ENCODE data around the gene USP9X.
"Not testable (repeated sequence)": the region's sequence is repeated elsewhere in the genome, so short reads cannot be mapped to it uniquely, and the experiment has no call there.

Gene USP9X

DNA sequence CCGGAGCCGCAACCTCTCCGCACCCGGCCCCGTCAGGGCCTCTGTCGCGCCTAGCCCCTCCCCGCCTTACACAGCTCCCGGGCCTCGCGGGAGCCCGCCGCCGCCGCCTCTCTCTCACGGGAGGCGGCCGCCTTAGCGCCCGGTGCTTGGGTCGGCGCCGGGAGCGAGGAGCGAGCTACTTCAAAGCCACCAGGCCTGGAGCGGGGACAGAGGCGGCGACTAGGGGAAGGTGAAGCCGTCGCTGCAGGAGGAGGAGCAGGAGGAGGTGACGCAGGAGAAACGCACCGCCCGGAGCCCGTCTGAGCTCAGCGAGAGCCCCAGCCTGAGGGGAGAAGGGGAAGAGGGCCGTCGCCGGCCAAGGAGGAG is 250 bp downstream of the USP9X start:
- DNase-seq (ENCODE audit: low spot score): no peak

DNA sequence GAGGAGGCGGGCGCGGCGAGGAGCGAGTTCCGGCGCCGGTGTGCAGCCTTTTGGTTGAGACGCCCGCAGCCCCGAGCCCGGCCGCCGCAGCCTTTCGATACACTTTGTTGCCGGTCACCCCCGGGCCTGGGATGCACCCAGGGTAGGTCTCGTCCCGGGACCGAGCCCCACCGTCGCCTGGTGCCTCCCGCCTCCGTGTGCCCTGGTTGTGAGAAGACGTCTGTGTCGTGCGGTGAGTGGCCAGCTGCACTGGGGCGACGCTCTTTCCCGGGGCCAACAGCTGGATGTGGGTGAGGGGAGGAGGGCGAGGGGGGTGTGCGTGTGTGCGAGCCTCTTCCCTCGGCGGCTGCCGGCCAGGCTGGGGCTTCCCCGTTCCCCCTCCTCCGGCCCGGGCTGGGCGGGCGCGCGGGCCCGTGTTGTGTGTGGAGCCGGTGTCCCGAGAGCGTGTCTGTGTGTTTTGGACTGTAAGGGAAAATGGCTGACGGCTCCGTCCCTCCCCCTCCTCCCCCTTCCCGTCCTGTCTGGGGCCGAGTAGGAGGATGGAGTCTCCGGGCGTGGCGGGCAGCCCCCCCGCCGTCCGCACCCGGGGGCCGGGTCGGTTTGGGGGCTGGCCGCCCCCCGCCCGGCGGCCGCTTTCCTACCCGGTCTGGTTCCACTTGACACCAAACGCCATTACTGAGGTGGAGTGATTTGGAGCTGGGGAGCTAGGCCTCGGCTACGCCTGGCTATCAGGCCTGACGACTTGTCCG is 807 bp downstream of the USP9X start:
- peak; percentile 9 for DNase-seq (ENCODE audit: low spot score)

DNA sequence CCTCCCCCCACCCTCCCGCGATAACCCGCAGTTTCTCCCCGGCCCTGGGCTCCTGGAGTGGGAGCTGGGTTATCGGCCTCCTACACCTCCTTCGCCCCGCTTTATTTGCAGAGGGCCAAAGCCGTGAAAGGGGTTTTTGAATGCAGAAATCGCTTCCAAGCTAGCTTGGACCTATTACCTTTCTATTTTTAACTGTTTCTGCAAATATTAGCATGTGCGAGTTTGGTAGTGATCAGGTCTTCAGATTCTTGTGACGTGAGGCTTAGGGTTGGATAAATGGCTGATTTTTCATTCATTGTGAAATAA is 1.3 kb downstream of the USP9X start:
- no peak for DNase-seq (ENCODE audit: low spot score)

DNA sequence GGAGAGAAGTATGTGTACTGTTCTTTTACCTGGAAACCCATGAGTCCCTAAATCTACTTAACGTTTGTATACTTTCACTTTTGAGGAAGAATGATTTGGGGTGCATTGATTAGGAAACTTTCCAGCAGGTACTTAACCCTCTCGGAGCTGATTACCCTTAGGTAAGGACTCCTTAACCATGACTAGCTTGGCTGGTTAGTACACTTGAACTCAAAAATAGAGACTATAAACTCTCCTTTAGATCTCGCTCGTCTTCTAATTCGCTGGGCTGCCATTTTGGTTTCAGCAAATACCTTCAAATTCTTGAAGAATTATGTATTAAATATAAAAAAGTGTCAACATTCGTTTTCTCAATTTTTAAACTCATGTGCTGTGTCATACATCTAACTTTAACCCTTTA is 2.0 kb downstream of the USP9X start:
- no peak for DNase-seq (ENCODE audit: low spot score)

DNA sequence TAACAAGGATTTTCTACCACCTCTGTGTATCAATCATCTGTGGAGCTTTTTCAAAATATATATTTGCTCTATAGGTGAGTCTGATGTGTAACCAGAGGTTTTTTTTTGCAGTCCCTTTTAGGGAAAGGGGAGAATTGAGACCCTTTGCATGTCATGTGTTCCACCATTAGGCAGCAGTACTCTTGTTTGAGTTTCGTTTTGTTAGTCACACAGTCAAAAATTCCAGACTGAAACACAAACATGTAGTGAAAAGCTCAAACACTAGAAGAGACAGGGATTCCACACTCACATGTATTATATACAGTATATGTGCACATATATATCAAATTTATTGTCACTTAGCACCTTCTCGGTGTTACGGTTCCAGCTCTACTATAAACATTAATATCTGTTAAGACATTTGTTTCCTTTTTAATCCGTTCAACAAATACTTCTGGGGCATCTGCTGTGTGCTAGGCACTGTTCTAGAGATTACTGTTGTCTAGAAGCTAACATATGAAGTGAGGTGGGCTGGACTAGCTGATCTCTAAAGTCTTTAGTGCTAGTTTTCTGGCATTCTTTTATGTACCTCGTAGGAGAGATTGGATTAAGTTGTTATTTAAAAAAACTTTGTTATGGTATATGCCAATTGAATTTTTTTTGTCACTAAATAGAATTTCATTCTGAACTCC is 5.5 kb downstream of the USP9X start:
- no peak for DNase-seq (ENCODE audit: low spot score)

DNA sequence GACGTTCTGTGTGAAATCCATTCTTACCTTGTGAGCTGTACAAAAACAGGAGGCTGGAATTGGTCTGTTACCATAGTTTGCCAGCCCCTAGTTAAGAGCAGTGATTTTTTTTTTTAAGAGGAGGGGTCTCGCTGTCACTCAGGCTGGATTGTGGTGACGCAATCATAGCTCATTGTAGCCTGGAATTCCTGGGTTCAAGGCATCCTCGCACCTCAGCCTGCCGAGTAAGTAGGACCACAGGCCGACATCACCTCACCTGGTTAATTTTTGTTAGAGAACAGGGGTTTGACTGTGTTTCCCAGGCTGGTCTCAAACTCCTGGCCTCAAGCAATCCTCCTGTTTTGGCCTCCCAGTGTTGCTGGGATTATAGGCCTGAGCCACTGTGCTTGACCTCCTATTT is 7.5 kb downstream of the USP9X start:
- DNase-seq (ENCODE audit: low spot score): no peak

DNA sequence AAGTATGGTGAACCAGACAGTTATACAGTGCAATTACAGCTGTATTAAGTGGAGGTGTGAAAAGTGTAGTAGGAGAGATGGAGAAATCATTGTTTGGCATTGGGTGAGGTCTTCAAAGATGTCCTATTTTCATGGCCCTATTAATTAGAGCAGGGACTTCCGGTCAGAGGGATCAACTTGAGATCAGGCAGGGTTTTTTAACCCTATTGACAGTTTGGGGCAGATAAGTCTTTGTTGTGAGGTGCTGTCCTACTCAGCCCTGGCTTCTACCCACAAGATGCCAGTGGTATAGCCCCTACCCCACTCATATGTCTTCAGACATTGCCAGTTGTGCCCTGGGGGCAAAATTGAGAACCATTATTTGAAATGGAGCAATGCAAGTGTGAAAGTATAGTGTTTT is 9.9 kb downstream of the USP9X start:
- DNase-seq (ENCODE audit: low spot score): no peak

DNA sequence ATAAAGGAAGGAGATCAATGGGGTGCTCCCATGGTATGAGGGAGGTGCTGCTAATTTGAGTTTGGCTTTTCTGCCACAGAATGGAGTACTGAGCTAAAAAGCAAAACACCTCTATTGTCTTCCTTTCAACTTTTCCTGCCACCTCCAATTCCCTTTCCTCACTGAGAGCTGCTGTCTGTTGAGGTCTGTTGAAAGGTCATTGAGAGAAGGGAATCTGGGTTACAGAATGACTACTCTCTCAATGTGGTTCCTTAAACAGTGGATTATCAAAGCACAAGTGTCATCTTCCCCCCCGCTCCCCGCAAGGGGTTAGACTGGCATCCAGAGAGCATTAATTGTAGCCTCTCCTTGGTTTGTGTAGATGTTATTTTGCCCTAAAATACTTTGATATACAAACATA is 10.7 kb downstream of the USP9X start:
- DNase-seq (ENCODE audit: low spot score): no peak

DNA sequence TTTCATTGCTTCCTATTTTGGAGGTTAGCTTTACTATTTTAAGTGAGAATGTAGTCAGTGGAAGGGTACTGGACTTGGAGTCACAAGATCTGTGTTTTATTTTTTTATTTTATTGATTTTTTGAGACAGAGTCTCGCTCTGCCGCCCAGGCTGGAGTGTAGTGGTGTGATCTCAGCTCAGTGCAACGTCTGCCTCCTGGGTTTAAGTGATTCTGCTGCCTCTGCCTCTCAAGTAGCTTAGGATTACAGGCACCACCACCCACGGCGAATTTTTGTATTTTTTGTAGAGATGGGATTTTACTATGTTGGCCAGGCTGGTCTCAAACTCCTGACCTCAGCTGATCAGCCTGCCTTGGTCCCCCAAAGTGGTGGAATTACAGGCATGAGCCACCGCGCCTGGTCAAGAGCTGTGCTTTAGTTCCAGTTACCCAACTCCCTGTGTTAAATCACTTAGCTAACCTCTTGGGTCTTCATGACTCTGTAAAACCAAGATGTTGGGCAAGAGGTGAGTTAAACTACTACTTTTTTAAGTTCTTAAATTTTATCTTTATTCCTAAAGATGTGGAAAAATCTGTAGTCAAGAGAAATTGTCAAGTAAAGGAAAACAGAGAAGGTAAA is 11.2 kb downstream of the USP9X start:
- DNase-seq (ENCODE audit: low spot score): no peak

DNA sequence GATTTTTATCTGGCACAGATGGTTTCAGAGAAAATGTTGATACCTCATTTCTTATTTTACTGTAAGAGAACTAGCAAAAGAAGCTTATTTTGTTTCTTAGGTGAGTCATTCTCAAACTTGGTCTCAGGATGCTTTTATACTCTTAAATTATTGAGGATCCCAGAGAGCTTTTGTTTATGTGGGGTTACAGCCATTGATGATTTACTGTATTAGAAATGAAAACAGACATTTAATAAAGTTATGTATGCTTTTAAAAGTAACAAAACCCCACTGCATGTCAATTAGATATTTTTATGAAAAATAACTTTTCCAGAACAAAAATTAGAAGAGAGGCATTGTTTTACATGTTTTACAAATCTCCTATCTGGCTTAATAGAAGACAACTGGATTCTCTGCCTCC is 12.1 kb downstream of the USP9X start:
- no peak for DNase-seq (ENCODE audit: low spot score)

DNA sequence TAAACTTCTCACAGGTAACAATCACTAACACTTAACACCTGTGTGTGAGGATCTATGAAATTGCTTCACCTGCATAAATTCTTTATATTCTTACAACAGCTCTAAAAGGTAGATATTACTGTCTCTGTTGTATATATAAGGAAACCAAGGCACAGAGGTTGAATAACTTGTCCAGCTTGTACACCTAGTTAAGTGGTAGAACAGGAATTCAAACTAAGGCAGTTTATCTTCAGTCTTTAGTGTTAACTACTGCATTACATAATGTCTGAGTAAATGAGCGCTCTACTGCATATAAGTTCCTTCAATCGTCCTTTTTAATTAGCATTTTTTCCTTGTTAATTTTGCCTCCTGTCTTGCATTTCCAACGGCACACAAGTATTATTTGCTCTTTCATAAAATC is 15.0 kb downstream of the USP9X start:
- DNase-seq (ENCODE audit: low spot score): no peak

DNA sequence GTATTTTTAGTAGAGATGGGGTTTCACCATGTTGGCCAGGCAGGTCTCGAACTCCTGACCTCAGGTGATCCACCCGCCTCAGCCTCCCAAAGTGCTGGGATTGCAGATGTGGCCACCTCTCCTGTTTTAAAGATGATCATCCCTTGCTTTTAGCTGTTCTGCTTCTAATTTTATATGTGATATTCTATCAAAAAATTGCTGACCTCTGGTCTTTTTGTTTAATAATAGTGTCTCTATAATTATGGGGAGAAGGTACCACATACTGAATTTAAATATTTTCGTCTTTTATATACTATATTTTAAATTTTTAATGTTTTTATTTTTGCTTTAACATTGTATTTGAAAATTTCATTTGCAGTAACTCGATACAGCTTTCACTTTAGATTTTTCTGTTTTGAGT is 15.6 kb downstream of the USP9X start:
- DNase-seq (ENCODE audit: low spot score): no peak

DNA sequence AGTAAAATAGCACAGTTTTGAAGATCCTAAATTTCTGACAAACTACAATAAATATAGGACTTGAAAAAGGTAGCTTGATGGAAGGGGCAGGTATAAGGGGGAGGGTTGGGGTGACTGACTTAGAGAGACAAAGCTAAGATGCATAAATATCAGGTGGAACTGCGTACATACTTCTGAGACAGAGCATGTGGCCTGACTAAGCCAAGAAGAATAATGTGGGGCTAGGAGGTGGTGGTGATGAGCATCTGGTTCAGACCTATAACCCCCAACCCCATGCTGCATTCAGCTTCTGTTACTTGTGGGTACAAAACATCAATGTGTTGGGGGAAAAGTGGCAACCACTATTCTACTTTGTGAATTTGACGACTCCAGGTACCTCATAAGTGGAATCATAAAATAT is 19.8 kb downstream of the USP9X start:
- DNase-seq (ENCODE audit: low spot score): no peak

DNA sequence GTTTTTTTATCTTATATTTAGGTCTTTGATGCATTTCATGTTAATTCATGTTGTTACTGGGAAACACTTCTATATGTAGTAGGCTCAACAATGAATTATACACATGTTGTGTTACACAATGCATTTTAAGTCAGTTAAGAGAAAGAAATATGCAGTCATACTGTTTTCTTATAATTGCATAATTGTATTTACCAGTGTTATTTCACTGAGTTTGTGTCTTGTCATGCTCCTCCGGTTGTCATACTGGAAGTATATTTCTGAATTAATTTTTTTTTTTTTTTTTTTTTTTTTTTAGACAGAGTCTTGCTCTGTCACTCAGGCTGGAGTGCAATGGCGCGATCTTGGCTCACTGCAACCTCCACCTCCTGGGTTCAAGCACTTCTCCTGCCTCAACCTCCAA is 21.0 kb downstream of the USP9X start:
- DNase-seq (ENCODE audit: low spot score): not testable (repeated sequence)

DNA sequence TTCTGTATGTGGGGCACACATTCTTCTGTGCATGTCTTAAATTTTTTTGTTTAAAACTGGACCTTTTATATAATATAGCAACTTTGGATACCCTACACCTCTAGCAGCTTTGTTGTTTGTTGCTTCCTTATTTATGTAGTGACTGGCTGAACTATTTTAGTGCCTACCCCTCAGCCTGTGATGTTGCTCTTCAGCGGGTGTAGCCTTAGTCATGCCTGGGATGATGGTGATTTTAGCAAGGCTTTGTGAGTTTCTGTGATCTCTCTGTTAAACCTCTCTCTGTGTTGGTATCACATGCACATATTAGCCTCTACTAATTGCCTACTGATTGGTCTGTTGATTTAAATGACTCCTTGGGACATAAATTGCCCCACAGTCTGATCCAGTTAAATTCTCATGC is 22.8 kb downstream of the USP9X start:
- no peak for DNase-seq (ENCODE audit: low spot score)

DNA sequence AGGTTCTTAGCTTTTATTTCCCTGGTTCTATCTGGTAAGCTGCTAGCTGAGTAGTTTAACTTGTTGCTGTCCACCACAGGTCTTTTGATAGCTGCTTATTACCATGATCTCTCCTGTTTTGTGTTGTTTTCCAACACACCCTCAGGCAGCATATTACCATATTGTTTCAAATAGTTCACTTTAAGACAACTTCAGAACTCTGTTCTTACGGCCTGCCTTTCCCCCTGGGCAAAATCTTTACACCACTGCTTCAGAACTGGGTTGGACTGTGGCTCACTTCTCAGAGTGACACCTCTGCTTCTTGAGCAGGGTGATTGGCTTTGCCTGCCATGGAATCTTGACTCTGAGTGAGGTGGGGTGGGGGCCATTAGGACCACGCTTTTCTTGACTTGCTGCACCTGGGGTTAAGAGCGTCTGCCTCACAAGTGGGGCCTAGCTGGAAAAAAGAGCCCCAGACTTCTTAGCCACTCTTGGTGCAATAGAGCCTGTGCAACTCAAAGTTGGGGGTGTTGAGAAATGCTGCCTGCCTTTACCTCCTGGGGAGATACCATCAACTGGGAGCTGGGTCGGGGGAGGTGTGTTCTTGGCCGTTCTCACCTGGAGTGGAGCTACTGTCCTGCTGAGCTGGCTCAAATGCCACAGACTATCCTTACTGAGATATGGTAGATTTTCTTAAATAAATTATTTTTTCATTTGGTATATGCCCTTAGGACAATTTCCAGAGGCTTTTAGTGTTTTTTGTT is 23.4 kb downstream of the USP9X start:
- DNase-seq (ENCODE audit: low spot score): no peak

DNA sequence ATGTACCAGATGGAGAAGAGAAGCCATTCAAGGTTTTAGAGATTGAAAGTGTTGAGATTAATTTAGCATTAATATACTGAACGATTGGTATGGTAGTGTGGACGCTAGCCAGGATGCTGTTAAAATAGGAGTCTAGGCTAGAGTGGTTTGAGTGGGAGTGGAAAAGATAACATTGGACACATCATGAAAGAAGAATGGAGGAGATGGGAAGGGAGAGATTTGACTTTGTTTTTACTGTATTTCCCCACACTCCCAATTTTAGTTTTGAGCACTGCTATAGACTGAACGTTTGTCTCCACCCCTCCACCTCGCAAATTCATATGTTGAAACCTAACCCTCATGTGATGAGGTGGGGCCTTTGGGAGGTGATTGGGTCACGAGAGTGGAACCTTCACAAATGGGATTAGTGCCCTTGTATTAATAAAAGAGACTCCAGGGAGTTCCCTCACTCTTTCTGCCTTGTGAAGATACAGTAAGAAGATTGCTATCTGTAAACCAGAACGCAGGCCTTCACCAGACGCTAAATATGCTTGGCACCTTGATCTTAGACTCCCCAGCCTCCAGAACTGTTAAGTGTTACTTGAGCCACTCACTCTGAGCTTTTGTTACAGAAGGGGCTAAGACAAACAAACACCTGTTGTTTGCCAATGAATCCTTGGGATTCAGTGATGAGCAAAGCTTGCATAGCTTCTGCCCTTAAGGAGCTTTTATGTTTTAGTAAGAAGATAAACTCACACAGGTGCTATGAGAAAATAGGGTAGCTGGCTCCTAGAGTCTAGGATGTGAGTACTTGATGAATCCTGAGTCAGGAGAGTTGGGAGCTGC is 25.8 kb downstream of the USP9X start:
- DNase-seq (ENCODE audit: low spot score): no peak

DNA sequence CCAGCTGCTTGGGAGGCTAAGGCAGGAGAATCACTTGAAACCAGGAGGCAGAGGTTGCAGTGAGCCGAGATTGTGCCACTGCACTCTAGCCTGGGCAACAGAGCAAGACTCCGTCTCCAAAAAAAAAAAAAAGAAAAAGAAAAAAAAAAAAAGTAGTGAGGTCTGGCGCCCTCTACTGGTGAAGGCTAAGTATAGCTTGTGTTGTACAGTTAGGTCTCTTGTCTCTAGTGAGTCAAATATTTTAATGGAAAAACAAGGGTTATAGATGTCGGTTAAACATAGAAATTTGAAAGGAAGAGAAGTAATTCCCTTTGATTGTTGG is 29.8 kb downstream of the USP9X start:
- DNase-seq (ENCODE audit: low spot score): peak; percentile 37

DNA sequence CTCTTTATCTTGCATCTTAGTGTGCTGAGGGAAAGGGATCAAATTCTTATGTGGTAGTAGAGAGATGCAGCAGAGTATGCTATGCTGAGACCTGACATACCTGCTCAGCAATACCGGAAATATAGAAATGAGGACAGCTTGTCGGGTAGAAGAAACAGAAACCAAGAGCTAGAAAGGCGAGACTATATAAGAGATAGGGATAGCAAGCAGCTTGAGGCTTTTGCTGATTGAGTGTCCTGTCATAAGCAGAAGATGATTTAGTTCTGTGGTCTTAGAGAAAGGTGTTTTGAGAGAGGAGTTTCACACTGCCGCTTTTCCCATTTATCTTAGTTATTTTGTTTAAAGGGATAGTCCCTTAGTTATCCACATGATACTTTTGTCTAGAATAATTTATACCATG is 31.7 kb downstream of the USP9X start:
- DNase-seq (ENCODE audit: low spot score): no peak

DNA sequence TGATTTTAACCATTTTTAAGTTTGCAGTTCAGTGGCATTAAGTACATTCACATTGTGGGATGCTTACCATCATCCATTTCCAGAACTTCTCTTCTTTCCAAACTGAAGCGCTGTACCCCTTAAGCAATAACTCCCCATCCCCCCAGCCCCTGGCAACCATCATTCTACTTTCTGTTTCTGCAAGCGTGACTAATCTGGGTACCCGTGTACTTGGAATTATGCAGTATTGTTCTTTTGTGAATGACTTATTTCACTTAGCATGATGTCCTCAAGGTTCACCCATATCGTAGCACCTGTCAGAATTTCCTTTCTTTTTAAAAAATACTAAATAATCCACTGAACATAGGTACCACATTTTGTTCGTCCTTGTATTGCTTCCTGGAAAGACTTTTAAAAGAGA is 32.9 kb downstream of the USP9X start:
- no peak for DNase-seq (ENCODE audit: low spot score)

DNA sequence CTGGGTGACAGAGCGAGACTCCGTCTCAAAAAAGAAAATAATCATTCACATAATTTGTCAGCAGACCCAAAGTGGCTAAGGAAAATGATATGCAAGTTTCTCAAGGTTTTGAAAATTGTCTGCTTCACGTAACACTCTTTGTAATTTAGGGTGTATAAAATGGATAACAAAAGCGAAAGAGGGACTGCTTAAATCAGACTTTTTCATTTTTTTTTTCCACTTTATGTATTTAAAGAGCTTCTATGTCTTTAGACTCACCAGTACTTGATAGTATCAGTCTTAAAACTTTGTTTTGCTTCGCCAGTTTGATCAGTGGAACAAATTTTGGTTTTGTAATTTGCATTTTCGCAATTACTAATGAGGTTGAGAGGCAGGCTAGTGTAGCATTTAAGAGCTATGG is 34.6 kb downstream of the USP9X start:
- no peak for DNase-seq (ENCODE audit: low spot score)

DNA sequence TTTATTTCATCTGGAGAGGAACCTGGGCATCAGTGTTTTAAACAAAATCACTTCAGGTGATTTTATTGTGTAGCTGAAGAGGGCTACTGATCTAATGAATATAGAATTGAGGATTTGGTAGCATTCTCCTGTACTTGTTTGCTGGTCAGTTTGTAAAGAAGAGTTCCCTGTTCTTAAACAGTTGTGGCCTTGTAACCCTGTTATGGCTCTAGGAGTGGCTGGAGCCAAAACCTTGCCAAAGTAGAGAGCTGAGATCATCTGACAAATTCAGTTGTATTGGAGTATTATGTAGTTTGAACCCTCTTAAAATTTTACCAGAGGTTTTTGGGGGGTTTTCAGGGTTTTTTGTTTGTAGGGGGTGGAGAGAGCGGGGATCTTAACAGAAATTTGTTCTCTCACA is 36.5 kb downstream of the USP9X start:
- no peak for DNase-seq (ENCODE audit: low spot score)
